GM10847 (cell line): ENCODE measurements around the gene SOS1.

Experiments
- POLR2A ChIP-seq: IDR thresholded peaks from 2 replicates; pipeline ENCODE4 v1.6.1; 2011; ENCODE audit not compliant: insufficient read length; ENCODE audit errors: extremely low read depth

SOS1 gene

GRCh38 chr2:39120771-39121522 lies at the start of gene SOS1:
SOS1 (minus strand) TSS chr2:39121051; CDS start chr2:39120422, 629 bp downstream.
- TF ChIP-seq POLR2A = peak; percentile 86

- no peak for TF ChIP-seq POLR2A
Measured at GRCh38 chr2:39164089-39164488, 43.2 kb upstream of the SOS1 start.

- TF ChIP-seq POLR2A = no peak
Measured at GRCh38 chr2:39160982-39161381, 40.1 kb upstream of the SOS1 start.

GRCh38 chr2:39159283-39159682 lies 38.4 kb upstream of the SOS1 start:
- TF ChIP-seq POLR2A = no peak

- TF ChIP-seq POLR2A = no peak
Measured at GRCh38 chr2:39158351-39158750, 37.5 kb upstream of the SOS1 start.

GRCh38 chr2:39156846-39157245 lies 36.0 kb upstream of the SOS1 start:
- no peak for TF ChIP-seq POLR2A

GRCh38 chr2:39156107-39156506 lies 35.3 kb upstream of the SOS1 start:
- TF ChIP-seq POLR2A = no peak

- no peak for TF ChIP-seq POLR2A
Measured at GRCh38 chr2:39154944-39155343, 34.1 kb upstream of the SOS1 start.

- no peak for TF ChIP-seq POLR2A
Measured at GRCh38 chr2:39153312-39153711, 32.5 kb upstream of the SOS1 start.

- TF ChIP-seq POLR2A = no peak
Measured at GRCh38 chr2:39152504-39152903, 31.7 kb upstream of the SOS1 start.

GRCh38 chr2:39150890-39151497 lies 30.1 kb upstream of the SOS1 start:
- TF ChIP-seq POLR2A = no peak

- TF ChIP-seq POLR2A = no peak
Measured at GRCh38 chr2:39150102-39150562, 29.3 kb upstream of the SOS1 start.

GRCh38 chr2:39146630-39147029 lies 25.8 kb upstream of the SOS1 start:
- no peak for TF ChIP-seq POLR2A

- TF ChIP-seq POLR2A = no peak
Measured at GRCh38 chr2:39145906-39146421, 25.1 kb upstream of the SOS1 start.

GRCh38 chr2:39144416-39144815 lies 23.6 kb upstream of the SOS1 start:
- no peak for TF ChIP-seq POLR2A

- no peak for TF ChIP-seq POLR2A
Measured at GRCh38 chr2:39142904-39143605, 22.2 kb upstream of the SOS1 start.
